ENCODE results near the gene AHI1.
A peak's percentile ranks its signal among the peaks of the same experiment; 100 is the strongest.

Gene AHI1

DNA sequence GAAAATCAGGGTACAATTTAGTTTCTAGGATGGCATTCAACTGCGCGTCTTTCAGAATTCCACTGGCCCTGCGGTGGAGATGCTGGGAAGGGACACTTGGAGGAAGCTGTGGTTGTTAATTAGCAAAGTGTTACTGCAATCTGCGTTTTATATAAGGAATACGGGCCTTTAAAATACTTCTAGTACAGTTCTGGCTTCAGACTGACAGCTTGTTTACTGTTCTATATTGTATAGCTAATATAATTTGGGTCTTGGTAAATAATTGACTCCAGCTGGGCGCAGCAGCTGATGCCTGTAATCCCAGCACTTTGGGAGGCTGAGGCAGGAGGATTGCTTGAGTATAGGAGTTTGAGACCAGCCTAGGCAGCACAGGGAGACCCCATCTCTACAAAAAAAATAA lies 252.7 kb downstream of the AHI1 start:
- Mint-ChIP-seq H3K4me1 (peaks cover 4% of the 10 kb centered on the region), H3K9me3 (no peaks in the 10 kb centered on the region), H3K27ac (no peak overlapping the region), H3K27me3 (no peaks in the 10 kb centered on the region), H3K36me3 (no peaks in the 10 kb centered on the region), H3K4me3 (no peak overlapping the region)

DNA sequence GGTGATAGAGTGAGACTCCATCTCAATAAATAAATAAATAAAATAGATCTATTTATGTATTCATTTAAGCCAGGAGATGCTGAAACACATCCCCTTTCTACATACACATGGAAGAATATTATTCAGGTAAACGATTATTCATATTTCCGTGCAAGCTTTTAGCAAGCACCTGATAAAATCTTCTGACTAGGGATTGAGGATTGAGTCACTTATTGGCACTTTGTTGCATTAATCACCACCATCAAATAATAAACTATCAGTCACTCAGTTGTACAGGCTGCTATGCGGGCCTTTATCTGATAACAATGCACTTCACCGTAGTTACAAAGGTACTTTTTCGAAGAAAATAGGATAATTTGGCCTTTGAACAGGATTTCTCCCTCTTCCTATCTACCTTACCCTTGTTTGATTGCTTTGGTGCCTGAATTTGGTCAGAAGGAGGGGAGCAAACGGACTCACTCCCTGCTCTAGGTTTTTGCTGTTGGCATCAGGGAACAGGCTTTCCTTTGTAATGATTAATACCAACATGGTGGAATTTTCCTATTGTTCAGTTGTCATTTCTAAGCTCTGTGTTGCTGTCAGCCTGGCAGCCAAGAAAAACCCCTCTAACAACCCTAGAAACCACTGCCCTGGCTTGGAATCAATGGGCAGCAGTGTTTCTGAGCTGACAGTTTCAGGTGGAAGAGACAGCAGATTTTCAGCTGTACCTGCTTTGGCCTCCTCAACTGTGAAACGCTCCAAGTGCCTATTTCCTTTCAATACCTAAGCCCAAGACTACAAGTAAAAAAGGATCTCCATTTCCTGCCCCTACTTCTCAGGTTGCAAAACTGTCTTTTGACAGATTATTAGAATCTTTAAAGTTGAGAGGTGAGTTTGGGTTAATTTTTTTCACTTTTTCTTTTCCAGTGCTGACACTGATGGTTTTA lies 253.4 kb downstream of the AHI1 start:
- Mint-ChIP-seq H3K27me3 (no peaks in the 10 kb centered on the region), H3K36me3 (no peaks in the 10 kb centered on the region), H3K9me3 (no peaks in the 10 kb centered on the region), H3K27ac (no peak overlapping the region), H3K4me3 (no peak overlapping the region), H3K4me1 (no peaks in the 10 kb centered on the region)

DNA sequence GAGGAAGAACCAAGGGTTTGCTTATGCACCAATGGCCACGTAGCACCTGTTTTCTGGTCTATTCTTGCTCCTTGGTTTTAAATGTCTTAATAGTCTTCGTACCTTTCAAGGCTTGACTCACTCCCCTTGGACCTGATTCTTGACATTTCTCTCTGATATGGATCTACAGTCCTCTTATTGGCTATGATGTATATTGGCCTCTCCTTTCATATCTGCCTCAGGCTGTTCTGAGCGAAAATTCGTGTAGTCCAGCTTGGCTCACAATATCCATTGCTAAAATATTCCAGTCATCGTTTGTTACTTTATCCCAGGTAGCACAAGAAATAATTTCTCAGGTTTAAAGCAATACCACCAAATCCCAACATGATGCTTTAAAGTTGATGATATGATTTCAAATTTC lies 256.8 kb downstream of the AHI1 start:
- Mint-ChIP-seq H3K4me3 (no peak overlapping the region), H3K27ac (no peak overlapping the region), H3K4me1 (peaks cover 6% of the 10 kb centered on the region), H3K27me3 (no peaks in the 10 kb centered on the region), H3K36me3 (no peaks in the 10 kb centered on the region), H3K9me3 (no peaks in the 10 kb centered on the region)

DNA sequence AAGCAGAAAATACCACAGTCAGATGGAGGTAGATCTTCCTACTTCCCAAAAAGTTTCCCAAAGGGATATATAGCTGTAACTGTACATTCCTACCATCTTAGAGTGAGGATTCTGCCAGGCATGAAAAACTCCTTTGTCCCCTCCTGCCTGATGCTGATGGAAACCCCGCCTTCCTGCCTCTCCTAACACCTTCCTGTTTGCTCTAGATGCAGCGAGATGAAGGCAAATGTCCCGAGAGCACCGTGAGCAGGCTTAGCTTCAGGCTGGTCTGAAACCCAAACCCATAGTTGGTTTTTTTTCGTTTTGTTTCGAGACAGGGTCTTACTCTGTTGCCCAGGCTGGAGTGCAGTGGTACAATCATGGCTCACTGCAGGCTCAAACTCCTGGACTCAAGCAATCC lies 260.8 kb downstream of the AHI1 start:
- no peak overlapping the region for H3K27ac Mint-ChIP-seq
- no peak overlapping the region for H3K4me3 Mint-ChIP-seq
- no peaks in the 10 kb centered on the region for H3K27me3 Mint-ChIP-seq
- no peaks in the 10 kb centered on the region for H3K36me3 Mint-ChIP-seq
- H3K4me1 Mint-ChIP-seq, result peaks cover 6% of the 10 kb centered on the region
- no peaks in the 10 kb centered on the region for H3K9me3 Mint-ChIP-seq

DNA sequence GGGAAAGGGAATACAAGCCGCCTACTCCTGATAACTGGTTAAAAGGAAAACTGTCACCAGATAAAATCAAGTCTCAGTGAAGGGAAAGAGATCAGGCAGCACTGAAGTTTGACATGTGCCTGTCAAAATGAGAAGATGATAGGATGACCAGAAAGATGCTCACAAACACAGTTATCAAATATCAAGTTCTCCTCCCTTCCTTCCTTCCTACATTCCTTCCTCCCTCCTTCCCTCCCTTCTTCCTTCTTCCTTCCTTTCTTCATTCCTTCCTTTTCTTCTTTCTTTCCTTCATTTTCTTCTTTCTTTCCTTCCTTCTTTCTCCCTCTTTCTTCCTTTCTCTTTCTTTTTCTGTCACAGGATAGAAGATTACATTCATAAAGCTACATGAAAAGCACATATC lies 261.2 kb downstream of the AHI1 start:
- no peaks in the 10 kb centered on the region for H3K27me3 Mint-ChIP-seq
- H3K27ac Mint-ChIP-seq, result peak overlapping the region; percentile 48
- H3K4me1 Mint-ChIP-seq, result peaks cover 6% of the 10 kb centered on the region
- H3K4me3 Mint-ChIP-seq, result no peak overlapping the region
- H3K9me3 Mint-ChIP-seq, result no peaks in the 10 kb centered on the region
- H3K36me3 Mint-ChIP-seq, result no peaks in the 10 kb centered on the region

DNA sequence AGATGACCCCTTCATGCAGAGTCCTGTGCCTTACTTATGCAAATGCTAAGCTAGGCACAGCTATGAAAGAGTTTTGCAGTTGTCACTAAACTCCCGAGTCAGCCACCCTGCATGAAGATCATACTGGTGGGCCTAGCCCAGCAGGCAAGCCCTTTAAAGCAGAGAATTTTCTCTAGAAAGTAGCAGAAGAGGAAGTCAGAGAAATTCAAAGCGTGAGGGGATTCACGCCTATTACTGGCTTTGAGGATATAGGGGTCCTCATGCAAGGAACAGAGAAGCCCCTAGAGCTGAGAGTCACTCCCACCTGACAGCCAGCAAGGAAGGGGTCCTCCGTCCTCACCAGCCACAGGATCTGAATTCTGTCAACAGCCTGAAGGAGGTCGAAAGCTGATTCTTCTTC lies 261.8 kb downstream of the AHI1 start:
- Mint-ChIP-seq H3K36me3 (no peaks in the 10 kb centered on the region), H3K27me3 (no peaks in the 10 kb centered on the region), H3K4me1 (peaks cover 6% of the 10 kb centered on the region), H3K9me3 (no peaks in the 10 kb centered on the region), H3K4me3 (no peak overlapping the region), H3K27ac (no peak overlapping the region)

DNA sequence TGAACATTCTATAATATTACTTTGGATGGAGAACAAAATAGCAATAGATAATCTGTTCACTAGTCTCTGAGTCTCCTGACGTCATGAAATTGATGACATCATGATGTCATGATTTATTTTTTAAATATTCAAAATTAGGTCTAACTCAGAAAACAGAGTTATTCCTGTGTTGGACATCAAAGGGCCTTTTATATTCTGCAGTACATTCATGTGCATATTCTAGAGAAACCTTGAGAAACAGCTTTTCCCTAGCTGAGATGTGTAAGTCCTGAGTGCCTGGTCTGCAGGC lies 263.1 kb downstream of the AHI1 start:
- Mint-ChIP-seq H3K36me3 (no peaks in the 10 kb centered on the region), H3K4me3 (no peak overlapping the region), H3K27ac (no peak overlapping the region), H3K4me1 (peaks cover 6% of the 10 kb centered on the region), H3K27me3 (no peaks in the 10 kb centered on the region), H3K9me3 (no peaks in the 10 kb centered on the region)

DNA sequence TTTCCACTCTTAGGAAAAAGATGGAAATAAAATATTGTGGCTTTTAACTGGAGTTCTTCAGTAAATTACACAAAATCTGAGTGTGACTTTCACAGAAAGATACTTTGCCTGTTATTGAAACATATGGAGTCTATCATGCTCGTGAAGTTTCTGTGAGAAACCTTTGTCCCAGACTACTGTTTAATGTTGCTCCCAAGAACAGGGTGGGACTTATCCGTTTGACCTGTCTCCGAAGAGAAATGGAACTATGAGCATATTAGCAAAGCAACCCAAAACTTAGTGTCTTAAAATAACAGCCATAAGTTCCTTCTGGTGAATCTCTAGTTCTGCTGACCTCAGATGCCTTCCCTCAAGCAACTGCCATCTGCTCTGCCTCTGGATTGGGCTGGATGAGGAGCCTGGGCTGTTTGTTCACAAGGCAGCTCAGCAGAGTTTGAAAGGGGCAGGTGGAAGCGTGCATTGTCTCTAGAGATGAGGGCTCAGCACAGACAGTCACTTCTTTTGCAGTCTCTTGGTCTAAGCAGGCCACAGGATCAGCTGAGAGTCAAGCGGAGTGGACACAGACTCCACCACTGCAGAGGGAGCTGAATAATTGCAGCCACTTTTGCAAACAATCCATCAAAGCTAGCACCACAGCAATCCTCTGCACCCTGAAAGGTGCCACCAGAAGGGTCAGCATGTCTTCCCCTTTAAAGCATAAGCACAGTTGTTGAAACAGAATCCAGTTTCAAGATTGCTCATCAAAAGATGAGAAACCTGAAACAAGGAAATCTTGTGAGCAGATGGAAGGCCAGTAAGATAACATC lies 263.7 kb downstream of the AHI1 start:
- no peaks in the 10 kb centered on the region for H3K36me3 Mint-ChIP-seq
- peaks cover 6% of the 10 kb centered on the region for H3K4me1 Mint-ChIP-seq
- H3K27ac Mint-ChIP-seq, result no peak overlapping the region
- no peak overlapping the region for H3K4me3 Mint-ChIP-seq
- H3K9me3 Mint-ChIP-seq, result no peaks in the 10 kb centered on the region
- no peaks in the 10 kb centered on the region for H3K27me3 Mint-ChIP-seq
